ENCODE measurements around the gene SYNJ2. TPM values are rescaled to one million over a fixed set of nuclear protein-coding genes. Genes with fewer than 3 reads are reported as not detected.

Gene SYNJ2
- total and polyA plus RNA-seq, 2 experiments from 2014 or later: 2.8 to 5.6 TPM

DNA sequence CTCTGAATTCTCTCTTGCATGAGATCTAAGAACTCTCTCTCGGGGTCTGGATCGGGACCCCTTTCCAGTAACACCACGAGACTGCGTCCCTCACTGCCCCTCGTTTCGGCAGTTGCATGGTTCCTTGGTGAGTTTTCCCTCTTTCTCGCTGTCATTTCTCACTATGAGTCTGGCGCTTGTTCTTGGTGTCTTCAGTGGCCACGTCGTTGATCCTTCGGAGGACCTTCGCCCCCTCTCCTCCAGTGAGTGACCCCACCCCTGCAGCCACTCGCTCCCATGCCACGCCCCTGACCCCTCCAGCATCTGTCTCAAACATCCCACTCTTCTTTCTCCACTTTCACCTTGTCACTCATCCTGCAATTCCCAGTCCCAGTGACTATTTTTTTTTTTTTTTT is 23.0 kb downstream of the SYNJ2 start:
- H3K27ac ChIP-seq (ENCODE audit: low read depth): no peak overlapping the region
- H3K4me1 Mint-ChIP-seq: peaks cover 34% of the 10 kb centered on the region
- H3K27ac Mint-ChIP-seq: no peak overlapping the region

DNA sequence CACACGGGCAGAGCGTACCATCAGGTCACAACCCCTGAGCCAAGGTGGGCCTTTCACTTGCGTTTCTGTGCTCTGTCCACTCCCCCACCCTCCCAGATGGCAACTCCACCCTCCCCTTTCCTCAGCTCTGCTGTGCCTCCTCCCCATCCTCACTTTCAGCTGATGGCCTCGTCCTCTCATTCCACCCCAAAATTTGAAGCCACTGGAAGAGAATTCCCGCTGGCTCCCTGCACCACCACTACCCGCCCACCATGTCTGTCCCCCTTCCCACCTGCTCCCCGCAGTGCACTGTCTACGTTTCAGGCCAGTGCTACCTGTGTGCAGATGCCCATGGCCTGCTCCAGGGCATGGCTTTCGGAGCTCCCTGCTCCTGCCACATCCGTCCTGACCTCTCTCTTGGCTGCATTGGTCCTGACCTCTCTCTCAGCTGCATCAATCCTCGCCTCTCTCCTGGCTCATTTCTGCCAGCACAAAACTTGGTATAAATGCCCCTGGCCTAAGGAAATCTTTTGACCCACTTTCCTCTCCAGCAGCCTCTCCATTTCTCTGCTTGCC is 24.0 kb downstream of the SYNJ2 start:
- Histone ChIP-seq H3K27ac (ENCODE audit: low read depth) (no peak overlapping the region), H3K27me3 (ENCODE audit: insufficient read depth) (no peaks in the 10 kb centered on the region), H2AFZ (no peak overlapping the region), H3K36me3 (ENCODE audit: insufficient read depth) (no peaks in the 10 kb centered on the region), H3F3A (replicated peaks; ENCODE audit: low read depth) (no peaks in the 10 kb centered on the region), H4K20me1 (replicated peaks; ENCODE audit: insufficient read depth) (no peaks in the 10 kb centered on the region), H3K4me3 (no peak overlapping the region), H3K79me2 (replicated peaks; ENCODE audit: insufficient read depth) (no peaks in the 10 kb centered on the region; the same call in 1 of the 2 replicates), H3K4me2 (no peak overlapping the region), H3K4me1 (ENCODE audit: insufficient read depth) (peaks cover 6% of the 10 kb centered on the region; the same call in 1 of the 2 replicates), H3K9me2 (ENCODE audit: insufficient read depth) (no peaks in the 10 kb centered on the region)
- DNase-seq (ENCODE audit: low spot score) (no peak), ATAC-seq (no peak)
- Mint-ChIP-seq H3K27me3 (ENCODE audit: insufficient read depth, low read depth, poor library complexity) (peaks cover 12% of the 10 kb centered on the region), H3K27ac (no peak overlapping the region), H3K4me3 (no peak overlapping the region), H3K36me3 (ENCODE audit: low read depth) (peaks cover 21% of the 10 kb centered on the region), H3K9me3 (no peaks in the 10 kb centered on the region), H3K4me1 (peaks cover 30% of the 10 kb centered on the region)
- no peak for TF ChIP-seq EZH2 (IDR thresholded peaks at IDR 0.05; ENCODE audit: low read depth, unreplicated experiment)
- no peak for TF ChIP-seq STAT1 (IDR thresholded peaks at IDR 0.05; ENCODE audit: unreplicated experiment)
- TF ChIP-seq, protein P1, sequence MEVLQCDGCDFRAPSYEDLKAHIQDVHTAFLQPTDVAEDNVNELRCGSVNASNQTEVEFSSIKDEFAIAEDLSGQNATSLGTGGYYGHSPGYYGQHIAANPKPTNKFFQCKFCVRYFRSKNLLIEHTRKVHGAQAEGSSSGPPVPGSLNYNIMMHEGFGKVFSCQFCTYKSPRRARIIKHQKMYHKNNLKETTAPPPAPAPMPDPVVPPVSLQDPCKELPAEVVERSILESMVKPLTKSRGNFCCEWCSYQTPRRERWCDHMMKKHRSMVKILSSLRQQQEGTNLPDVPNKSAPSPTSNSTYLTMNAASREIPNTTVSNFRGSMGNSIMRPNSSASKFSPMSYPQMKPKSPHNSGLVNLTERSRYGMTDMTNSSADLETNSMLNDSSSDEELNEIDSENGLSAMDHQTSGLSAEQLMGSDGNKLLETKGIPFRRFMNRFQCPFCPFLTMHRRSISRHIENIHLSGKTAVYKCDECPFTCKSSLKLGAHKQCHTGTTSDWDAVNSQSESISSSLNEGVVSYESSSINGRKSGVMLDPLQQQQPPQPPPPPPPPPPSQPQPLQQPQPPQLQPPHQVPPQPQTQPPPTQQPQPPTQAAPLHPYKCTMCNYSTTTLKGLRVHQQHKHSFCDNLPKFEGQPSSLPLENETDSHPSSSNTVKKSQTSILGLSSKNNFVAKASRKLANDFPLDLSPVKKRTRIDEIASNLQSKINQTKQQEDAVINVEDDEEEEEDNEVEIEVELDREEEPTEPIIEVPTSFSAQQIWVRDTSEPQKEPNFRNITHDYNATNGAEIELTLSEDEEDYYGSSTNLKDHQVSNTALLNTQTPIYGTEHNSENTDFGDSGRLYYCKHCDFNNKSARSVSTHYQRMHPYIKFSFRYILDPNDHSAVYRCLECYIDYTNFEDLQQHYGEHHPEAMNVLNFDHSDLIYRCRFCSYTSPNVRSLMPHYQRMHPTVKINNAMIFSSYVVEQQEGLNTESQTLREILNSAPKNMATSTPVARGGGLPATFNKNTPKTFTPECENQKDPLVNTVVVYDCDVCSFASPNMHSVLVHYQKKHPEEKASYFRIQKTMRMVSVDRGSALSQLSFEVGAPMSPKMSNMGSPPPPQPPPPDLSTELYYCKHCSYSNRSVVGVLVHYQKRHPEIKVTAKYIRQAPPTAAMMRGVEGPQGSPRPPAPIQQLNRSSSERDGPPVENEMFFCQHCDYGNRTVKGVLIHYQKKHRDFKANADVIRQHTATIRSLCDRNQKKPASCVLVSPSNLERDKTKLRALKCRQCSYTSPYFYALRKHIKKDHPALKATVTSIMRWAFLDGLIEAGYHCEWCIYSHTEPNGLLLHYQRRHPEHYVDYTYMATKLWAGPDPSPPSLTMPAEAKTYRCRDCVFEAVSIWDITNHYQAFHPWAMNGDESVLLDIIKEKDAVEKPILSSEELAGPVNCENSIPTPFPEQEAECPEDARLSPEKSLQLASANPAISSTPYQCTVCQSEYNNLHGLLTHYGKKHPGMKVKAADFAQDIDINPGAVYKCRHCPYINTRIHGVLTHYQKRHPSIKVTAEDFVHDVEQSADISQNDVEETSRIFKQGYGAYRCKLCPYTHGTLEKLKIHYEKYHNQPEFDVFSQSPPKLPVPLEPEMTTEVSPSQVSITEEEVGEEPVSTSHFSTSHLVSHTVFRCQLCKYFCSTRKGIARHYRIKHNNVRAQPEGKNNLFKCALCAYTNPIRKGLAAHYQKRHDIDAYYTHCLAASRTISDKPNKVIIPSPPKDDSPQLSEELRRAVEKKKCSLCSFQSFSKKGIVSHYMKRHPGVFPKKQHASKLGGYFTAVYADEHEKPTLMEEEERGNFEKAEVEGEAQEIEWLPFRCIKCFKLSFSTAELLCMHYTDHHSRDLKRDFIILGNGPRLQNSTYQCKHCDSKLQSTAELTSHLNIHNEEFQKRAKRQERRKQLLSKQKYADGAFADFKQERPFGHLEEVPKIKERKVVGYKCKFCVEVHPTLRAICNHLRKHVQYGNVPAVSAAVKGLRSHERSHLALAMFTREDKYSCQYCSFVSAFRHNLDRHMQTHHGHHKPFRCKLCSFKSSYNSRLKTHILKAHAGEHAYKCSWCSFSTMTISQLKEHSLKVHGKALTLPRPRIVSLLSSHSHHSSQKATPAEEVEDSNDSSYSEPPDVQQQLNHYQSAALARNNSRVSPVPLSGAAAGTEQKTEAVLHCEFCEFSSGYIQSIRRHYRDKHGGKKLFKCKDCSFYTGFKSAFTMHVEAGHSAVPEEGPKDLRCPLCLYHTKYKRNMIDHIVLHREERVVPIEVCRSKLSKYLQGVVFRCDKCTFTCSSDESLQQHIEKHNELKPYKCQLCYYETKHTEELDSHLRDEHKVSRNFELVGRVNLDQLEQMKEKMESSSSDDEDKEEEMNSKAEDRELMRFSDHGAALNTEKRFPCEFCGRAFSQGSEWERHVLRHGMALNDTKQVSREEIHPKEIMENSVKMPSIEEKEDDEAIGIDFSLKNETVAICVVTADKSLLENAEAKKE (CRISPR knock-in tag; IDR thresholded peaks at IDR 0.05): no peak
- TF ChIP-seq, protein P2, sequence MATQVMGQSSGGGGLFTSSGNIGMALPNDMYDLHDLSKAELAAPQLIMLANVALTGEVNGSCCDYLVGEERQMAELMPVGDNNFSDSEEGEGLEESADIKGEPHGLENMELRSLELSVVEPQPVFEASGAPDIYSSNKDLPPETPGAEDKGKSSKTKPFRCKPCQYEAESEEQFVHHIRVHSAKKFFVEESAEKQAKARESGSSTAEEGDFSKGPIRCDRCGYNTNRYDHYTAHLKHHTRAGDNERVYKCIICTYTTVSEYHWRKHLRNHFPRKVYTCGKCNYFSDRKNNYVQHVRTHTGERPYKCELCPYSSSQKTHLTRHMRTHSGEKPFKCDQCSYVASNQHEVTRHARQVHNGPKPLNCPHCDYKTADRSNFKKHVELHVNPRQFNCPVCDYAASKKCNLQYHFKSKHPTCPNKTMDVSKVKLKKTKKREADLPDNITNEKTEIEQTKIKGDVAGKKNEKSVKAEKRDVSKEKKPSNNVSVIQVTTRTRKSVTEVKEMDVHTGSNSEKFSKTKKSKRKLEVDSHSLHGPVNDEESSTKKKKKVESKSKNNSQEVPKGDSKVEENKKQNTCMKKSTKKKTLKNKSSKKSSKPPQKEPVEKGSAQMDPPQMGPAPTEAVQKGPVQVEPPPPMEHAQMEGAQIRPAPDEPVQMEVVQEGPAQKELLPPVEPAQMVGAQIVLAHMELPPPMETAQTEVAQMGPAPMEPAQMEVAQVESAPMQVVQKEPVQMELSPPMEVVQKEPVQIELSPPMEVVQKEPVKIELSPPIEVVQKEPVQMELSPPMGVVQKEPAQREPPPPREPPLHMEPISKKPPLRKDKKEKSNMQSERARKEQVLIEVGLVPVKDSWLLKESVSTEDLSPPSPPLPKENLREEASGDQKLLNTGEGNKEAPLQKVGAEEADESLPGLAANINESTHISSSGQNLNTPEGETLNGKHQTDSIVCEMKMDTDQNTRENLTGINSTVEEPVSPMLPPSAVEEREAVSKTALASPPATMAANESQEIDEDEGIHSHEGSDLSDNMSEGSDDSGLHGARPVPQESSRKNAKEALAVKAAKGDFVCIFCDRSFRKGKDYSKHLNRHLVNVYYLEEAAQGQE (IDR thresholded peaks at IDR 0.05; ENCODE audit: unreplicated experiment): no peak
- no peak for TF ChIP-seq ZNF331 (CRISPR knock-in tag; IDR thresholded peaks at IDR 0.05; ENCODE audit: low read depth)

More for the DNA sequence above, 23.0 kb downstream of the SYNJ2 start:
- Histone ChIP-seq H3K4me1 (ENCODE audit: insufficient read depth) (peaks cover 6% of the 10 kb centered on the region; the same call in 1 of the 2 replicates), H3K4me3 (no peak overlapping the region), H3K79me2 (replicated peaks; ENCODE audit: insufficient read depth) (no peaks in the 10 kb centered on the region; the same call in 1 of the 2 replicates), H4K20me1 (replicated peaks; ENCODE audit: insufficient read depth) (no peaks in the 10 kb centered on the region), H3K27me3 (ENCODE audit: insufficient read depth) (no peaks in the 10 kb centered on the region), H3K9me2 (ENCODE audit: insufficient read depth) (no peaks in the 10 kb centered on the region), H3K36me3 (ENCODE audit: insufficient read depth) (no peaks in the 10 kb centered on the region), H2AFZ (no peak overlapping the region), H3K4me2 (no peak overlapping the region), H3F3A (replicated peaks; ENCODE audit: low read depth) (no peaks in the 10 kb centered on the region)
- Mint-ChIP-seq H3K4me3 (no peak overlapping the region), H3K36me3 (ENCODE audit: low read depth) (peaks cover 18% of the 10 kb centered on the region), H3K9me3 (no peaks in the 10 kb centered on the region), H3K27me3 (ENCODE audit: insufficient read depth, low read depth, poor library complexity) (peaks cover 15% of the 10 kb centered on the region)
- TF ChIP-seq CREB1 (CRISPR knock-in tag; IDR thresholded peaks at IDR 0.05; ENCODE audit: low read depth) (no peak), JUNB (IDR thresholded peaks at IDR 0.05; ENCODE audit: unreplicated experiment) (no peak)
- TF ChIP-seq, protein P3, sequence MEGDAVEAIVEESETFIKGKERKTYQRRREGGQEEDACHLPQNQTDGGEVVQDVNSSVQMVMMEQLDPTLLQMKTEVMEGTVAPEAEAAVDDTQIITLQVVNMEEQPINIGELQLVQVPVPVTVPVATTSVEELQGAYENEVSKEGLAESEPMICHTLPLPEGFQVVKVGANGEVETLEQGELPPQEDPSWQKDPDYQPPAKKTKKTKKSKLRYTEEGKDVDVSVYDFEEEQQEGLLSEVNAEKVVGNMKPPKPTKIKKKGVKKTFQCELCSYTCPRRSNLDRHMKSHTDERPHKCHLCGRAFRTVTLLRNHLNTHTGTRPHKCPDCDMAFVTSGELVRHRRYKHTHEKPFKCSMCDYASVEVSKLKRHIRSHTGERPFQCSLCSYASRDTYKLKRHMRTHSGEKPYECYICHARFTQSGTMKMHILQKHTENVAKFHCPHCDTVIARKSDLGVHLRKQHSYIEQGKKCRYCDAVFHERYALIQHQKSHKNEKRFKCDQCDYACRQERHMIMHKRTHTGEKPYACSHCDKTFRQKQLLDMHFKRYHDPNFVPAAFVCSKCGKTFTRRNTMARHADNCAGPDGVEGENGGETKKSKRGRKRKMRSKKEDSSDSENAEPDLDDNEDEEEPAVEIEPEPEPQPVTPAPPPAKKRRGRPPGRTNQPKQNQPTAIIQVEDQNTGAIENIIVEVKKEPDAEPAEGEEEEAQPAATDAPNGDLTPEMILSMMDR (conservative IDR thresholded peaks at IDR 0.05; ENCODE audit: low read depth in 2 of 2): no peak
- DNase-seq (ENCODE audit: low spot score) (no peak), ATAC-seq (no peak)

Data from GM23338 (cell line).